ENCODE results near the gene SLC13A4.
"Not testable (repeated sequence)": the region's sequence is repeated elsewhere in the genome, so short reads cannot be mapped to it uniquely, and the experiment has no call there.

The SLC13A4 gene

DNA sequence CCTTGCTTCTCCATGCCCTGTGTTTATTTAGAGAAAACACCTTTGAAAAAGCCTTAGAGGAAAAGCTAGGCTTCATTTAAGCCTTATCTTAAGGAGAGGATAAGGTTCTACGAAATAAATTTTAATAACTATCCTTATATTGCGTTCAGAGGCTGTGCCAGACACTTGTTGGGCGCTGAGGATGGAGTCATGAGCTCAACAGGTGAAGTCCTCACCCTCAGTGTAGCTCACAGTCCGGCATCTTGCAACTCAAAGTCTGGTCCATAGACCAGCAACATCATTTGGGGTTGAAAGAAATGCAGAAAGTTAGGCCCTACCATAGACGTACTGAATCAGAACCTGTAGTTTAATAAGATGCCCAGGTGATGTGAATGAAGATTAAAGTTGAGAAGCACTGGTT lies 69.4 kb downstream of the SLC13A4 start:
- DNase-seq, result no peak

DNA sequence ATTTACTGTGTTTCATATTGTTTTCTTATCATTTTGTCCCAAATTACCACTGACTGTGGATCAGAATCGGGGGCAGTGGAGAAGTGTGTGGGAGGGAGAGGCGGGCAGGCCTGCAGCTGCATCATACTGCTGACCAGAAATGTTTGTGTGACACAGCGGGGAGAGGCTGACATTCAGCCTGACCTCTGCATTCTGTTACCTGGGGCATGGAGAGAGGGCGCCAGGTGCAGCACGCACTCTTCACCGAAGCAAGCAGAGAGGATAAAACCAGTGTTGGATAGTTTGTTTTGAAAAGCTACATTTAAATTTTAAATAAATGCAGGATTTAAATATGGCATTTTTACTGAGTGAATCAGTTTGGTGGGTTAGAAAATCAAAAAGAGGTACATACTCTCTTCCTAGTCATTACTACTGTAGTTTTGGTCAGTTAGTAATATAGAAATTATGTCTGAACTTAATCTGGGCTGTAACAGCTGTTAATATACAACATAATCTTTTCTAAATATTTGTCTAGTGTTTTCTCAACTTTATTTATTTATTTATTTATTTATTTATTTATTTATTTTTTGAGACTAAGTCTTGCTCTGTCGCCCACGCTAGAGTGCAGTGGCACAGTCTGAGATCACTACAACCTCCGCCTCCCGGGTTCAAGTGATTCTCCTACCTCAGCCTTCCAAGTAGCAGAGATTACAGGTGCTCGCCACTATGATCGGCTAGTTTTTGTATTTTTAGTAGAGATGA lies 74.5 kb downstream of the SLC13A4 start:
- no peak for DNase-seq

DNA sequence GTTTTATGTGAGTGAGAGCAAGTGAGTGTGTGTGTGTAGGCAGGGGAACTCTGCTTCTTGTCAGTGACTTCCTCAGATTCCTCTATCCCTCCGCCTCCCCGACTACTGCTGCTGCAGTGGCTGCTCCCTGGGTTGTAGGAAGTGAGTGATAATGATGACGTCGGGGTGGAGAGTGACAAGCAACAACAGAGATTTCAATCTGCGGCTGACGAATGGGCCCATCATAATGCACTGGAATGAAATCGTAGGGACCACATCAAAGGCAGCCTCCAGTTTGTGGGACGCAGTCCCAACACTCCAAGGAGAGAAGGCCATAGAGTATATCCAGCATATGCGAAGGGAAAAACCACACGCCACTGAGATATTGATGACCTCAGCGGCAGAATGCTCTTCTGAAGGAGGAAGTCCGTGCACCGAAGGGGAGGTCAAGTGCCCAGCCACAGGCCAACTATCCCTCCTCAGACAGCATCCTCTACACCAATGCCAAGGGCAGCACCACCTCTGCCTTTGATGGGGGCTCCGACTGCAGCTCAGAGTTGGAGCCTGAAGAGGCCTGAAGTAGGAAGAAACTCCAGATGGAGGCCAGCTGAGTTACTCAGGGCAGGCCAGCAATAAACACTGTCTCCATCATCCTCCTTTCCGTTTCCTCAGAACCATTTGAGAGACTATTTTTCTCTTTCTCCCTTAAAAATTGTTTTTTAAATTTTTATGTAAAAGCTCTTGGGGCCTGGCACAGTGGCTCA lies 77.0 kb downstream of the SLC13A4 start:
- no peak for DNase-seq

DNA sequence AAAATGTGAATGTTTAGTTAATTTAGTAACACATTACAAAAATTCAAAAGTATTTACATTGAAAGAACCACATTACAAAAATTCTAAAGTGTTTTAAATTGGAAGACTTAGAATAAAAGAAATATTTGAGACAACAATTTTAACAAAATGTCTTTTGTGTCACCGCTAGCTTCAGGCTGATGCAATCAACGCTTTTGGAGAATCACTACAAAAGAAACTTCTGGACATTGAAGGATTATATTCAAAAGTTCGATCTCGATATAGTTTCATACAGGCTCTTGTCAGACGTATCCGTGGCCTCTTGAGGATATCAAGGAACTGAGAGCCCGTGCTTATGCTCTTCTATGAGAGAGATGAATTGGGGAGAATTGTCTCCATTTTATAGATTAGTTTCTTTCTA lies 79.8 kb downstream of the SLC13A4 start:
- no peak for DNase-seq

DNA sequence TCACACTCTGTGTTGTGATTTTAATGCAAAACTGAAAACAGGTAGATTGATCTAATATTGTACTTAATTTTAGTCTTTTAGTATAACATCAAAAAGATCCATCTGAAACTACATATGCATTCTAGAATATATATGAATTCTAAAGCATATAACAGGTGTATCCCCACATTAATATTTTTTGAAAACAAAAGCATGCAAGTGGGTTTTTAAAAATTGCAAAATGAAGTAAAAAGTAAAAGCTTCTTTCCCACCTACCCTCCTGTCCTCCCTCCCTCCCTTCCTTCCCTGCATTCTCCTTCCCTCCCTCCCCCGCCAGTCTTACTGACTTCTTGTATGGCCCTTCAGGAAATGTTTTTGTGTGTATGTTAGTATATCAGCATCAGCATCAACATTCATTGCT lies 80.2 kb downstream of the SLC13A4 start:
- DNase-seq, result no peak

DNA sequence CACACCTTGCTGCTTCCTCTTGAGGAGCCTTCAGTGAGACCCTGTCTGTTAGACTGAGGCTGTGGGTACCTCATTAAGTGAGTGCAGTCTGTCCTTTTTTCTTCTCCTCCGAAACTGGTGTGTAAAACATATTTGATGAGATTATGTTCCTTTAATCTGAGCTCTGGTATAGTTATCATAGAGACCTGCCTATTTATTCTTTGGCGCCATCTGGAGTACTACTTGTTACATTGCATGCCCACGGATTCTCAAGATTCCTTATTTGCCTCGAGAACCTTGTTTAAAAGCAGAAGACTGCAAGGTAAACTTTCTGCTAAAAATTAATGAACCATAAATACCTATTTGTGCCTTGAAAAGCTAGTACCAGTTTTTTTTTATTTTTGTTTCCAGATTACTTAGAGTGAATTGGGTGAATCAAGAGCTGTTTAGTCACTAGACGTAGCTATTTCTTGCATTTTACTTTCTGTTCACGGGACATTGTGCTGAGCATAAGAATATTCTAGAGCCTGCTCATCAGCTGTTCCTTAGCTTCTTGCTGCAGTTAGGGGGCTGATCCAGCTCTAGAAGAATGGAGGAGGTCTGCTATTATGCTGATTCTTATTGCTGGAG lies 82.6 kb downstream of the SLC13A4 start:
- DNase-seq, result peak; percentile 24

DNA sequence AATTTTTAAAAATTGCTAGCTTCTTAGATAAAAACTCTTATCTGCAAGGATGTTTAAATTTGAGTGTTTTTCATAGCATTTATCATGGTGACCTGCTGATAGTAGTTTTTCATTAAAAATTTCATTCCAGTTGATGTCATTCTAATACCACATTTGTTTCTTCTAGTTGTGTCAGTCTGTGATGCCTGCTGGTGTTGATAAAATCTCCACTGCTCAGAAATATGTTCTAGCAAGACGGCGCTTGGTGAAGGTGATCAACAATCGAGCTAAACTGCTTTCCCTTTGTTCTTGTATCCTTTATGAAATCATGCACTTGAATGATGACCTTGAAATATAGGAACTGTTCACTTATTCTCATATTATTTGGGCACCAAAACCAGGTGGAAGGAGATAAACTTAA lies 83.3 kb downstream of the SLC13A4 start:
- DNase-seq, result no peak

DNA sequence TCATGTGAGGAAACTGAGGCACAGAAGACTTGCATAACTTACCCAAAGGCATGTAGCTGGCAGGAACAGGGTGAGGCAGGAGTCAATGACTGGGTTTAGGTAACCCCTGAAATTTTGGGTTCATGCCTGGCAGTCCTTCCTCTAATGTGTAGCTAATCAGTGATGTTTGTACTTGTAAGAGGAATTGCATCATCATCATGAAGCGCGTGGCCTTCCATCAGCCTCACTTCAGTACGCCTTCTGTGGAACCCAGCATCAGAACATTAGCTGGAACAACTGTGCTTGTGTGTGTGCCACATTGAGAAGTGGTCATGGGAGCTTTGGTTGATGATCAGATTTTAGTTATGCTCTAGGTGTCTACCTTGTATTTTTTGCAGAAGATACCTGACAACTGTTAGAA lies 83.8 kb downstream of the SLC13A4 start:
- DNase-seq, result no peak

DNA sequence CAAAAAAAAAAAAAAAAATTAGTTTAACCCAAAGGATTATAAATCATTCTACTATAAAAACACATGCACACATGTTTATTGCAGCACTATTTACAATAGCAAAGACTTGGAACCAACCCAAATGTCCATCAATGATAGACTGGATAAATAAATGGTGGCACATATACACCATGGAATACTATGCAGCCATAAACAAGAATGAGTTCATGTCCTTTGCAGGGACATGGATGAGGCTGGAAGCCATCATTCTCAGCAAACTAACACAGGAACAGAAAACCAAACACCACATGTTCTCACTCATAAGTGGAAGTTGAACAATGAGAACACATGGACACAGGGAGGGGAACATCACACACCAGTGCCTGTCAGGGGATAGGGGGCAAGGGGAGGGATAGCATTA lies 88.3 kb downstream of the SLC13A4 start:
- DNase-seq, result not testable (repeated sequence)

DNA sequence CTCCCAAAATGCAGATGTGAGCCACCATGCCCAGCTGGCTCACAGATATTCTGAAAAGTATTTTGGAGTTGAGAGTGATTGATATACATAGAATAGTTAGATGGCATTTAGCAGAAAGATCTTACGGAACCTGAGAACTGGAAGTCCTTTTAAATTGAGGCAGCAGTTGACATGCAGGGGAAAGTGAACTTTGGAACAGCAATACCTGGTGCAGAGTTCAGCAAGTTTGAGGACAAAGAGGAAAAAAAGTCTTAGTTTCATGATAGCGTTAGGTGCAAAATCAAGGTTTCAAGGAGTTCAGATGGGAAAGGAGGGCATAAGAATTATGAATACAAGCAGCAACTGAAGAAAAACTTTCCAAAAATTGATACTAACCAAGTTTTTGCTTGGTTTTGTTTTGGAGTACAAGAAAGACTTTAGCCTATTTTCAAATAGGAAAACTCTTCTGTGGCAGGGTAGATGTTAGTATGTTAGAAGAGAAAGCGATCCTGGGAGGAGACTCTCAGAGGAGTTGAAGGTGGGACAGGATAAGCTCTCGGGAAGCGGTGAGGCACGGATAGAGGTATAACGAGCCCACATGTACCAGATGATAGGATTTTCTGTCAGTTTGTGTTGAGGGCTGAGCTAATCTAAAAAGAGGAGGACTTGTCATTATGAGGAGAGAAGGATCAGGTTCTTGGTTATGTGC lies 93.7 kb downstream of the SLC13A4 start:
- DNase-seq, result no peak

Data from NCI-H2171 (cell line).